ENCODE data around the gene NAALADL2.
"Not testable (repeated sequence)": the region's sequence is repeated elsewhere in the genome, so short reads cannot be mapped to it uniquely, and the experiment has no call there.

Gene NAALADL2

GRCh38 chr3:175777495-175777894, 918.4 kb downstream of the NAALADL2 start:
- DNase-seq (ENCODE audit: low spot score): no peak

DNA sequence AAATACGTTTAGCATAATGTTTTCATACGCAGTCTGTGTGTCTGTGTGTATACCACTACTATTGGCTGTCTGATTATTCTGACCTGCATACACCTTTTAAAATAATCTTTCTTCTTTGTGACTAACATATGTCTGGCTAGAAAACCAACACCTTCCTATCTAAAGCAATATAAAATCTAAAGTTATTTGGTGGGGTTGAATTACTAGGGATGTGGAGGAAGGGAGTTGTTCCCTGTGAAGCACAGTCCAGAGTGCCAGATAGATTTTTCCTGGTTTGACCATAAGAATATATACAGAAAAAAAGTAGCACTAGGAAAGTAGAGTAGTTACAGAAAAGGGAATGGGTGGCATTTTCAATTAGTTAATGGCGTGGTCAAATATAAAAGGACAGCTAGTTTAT, 918.8 kb downstream of the NAALADL2 start:
- DNase-seq (ENCODE audit: low spot score): no peak

DNA sequence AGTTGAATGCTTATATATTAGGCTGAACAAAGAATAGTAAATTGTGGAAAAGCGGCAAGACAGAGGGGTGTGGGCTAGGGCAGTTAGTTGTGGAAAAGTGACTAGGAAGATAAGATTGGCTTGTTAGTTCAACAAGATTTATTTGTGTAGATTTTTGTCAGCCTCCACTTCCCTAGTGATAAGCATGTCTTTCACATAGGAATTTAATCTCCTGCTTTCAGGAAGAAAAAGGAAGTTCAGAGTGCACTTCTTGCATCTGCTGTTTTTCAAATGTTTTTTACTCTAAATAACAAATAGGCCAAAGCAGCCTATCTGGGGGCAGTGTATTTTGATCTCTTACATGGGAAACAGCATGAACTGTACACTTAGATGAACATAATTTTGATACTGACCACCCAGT, 919.9 kb downstream of the NAALADL2 start:
- DNase-seq (ENCODE audit: low spot score): no peak

DNA sequence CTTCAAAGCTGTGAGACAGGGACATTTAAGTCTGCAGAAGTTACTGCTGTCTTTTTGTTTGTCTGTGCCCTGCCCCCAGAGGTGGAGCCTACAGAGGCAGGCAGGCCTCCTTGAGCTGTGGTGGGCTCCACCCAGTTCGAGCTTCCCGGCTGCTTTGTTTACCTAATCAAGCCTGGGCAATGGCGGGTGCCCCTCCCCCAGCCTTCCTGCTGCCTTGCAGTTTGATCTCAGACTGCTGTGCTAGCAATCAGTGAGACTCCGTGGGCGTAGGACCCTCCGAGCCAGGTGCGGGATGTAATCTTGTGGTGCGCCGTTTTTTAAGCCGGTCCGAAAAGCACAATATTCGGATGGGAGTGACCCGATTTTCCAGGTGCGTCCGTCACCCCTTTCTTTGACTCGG, 928.0 kb downstream of the NAALADL2 start:
- DNase-seq (ENCODE audit: low spot score): not testable (repeated sequence)

GRCh38 chr3:175792245-175792644, 933.1 kb downstream of the NAALADL2 start:
- no peak for DNase-seq (ENCODE audit: low spot score)

DNA sequence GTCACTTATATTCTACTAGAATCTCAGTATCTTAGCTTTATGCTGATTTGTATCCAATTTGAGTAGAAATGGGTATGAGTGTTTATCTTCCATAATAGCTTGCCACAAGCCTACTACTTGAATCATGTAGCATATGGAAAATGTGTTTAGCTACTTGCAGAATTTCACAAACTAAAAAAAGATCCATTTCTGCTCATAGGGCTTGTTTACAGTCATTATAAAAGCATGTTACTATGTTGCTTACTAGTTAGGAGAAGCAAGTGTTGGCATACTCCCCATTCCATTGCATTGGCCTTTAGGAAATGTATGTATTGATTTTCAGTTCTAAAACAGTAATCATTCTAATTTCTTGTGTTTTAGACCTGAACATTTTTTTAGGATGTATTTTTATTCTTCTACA, 939.2 kb downstream of the NAALADL2 start:
- no peak for DNase-seq (ENCODE audit: low spot score)

DNA sequence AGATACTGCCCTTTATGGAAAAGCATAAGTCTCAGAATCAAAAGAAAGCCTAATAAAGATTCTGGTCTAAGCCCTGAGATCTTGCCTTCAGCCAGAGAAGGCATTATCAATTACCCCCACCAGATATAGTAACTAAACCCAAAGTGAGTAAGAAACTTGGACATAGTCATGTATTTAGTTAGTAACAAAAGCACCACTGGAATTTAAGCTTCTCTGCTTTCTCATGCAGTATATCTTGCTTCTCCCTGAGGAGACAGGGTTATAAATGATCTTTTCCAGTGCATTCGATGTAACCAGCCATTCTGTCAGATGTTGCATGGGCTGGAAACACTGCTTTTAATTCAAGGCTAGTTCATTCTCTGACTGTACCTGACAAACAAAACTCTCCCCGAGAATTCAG, 946.7 kb downstream of the NAALADL2 start:
- no peak for DNase-seq (ENCODE audit: low spot score)

- no peak for DNase-seq (ENCODE audit: low spot score)
Observed at GRCh38 chr3:175807175-175807574, 948.0 kb downstream of the NAALADL2 start.

GRCh38 chr3:175818811-175819464, 959.8 kb downstream of the NAALADL2 start:
- no peak for DNase-seq (ENCODE audit: low spot score)

- not testable (repeated sequence) for DNase-seq (ENCODE audit: low spot score)
Observed at GRCh38 chr3:175822766-175823491, 963.8 kb downstream of the NAALADL2 start.

DNA sequence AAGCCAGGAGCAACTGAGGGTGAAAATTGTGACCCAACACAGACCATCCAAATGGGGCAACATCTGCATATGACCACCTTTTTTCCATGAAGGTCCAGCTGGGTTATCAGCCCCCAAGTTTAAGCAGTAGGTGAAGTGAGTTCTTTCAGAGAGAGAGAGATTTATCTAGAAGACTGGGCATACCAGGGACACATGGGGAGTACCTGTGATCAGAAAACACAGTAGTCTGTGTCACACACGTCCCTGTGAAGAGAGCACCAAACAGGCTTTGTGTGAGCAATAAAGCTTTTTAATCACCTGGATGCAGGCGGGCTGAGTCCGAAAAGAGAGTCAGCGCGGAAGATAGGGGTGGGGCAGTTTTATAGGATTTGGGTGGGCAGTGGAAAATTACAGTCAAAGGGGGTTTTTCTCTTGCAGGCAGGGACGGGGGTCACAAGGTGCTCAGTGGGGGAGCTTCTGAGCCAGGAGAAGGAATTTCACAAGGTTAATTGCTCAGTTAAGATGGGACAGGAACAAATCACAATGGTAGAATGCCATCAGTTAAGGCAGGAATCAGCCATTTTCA, 966.0 kb downstream of the NAALADL2 start:
- not testable (repeated sequence) for DNase-seq (ENCODE audit: low spot score)

- no peak for DNase-seq (ENCODE audit: low spot score)
Observed at GRCh38 chr3:175826759-175827158, 967.6 kb downstream of the NAALADL2 start.

GRCh38 chr3:175829809-175830208, 970.7 kb downstream of the NAALADL2 start:
- DNase-seq (ENCODE audit: low spot score): not testable (repeated sequence)

DNA sequence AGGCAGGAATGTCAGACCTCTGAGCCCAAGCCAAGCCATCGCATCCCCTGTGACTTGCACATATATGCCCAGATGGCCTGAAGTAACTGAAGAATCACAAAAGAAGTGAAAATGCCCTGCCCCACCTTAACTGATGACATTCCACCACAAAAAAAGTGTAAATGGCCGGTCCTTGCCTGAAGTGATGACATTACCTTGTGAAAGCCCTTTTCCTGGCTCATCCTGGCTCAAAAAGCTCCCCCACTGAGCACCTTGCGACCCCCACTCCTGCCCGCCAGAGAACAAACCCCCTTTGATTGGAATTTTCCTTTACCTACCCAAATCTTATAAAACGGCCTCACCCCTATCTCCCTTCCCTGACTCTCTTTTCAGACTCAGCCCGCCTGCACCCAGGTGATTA, 976.6 kb downstream of the NAALADL2 start:
- not testable (repeated sequence) for DNase-seq (ENCODE audit: low spot score)

DNA sequence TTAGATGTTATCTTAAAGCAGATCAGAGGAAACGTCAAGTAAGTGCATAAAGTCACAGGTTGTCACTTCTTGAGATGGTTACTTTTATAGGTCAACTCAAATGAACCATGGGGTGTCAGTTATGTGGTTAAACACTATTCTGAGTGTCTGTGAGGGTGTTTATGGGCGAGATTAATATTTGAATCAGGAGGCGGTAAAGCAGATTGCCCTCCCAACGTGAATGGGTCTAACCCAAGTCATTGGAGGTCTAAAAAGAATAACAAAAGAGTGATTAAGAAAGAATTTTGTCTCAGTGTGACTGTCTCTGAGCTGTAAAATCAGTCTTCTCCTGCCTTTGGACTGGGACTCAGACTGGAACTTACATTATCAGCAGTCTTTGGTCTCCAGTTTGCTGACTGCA, 977.5 kb downstream of the NAALADL2 start:
- no peak for DNase-seq (ENCODE audit: low spot score)

GRCh38 chr3:175837962-175838361, 978.8 kb downstream of the NAALADL2 start:
- no peak for DNase-seq (ENCODE audit: low spot score)

- no peak for DNase-seq (ENCODE audit: low spot score)
Observed at GRCh38 chr3:175839366-175840005, 980.4 kb downstream of the NAALADL2 start.

DNA sequence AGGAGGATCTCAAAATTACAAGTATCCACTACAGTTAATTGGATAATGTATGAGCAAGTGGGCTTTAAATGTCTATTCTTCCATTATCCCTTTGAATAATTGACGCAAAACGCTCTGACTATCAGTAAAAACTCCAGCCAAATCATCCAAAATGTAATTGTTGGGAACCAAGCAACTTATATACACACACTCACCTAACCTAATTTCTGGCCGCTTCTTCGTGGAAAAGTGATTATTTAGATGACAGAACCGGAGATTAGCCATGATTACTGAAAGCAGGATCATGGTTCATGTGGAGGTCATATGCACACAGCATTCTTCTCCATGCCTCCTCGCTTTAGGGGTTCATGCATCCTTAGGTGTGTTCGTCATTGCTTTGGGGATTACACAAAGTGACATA, 992.4 kb downstream of the NAALADL2 start:
- DNase-seq (ENCODE audit: low spot score): no peak

- DNase-seq (ENCODE audit: low spot score): no peak
Observed at GRCh38 chr3:175852560-175852959, 993.4 kb downstream of the NAALADL2 start.

- no peak for DNase-seq (ENCODE audit: low spot score)
Observed at GRCh38 chr3:175857666-175858270, 998.6 kb downstream of the NAALADL2 start.
